DMS53 treated with DMSO at 0.1 percent for 48 hours (cell line): ENCODE data around the gene MBNL1.

Experiments
- DNase-seq: peaks from one replicate; lab custom pipeline; 2025; ENCODE audit not compliant: unreplicated experiment; lab: John Stamatoyannopoulos, UW

MBNL1 gene

GRCh38 chr3:152295344-152295743, 26.6 kb downstream of the MBNL1 start:
- no peak for DNase-seq

- DNase-seq, result no peak
Measured at GRCh38 chr3:152295806-152296205, 27.1 kb downstream of the MBNL1 start.

GRCh38 chr3:152296382-152296781, 27.7 kb downstream of the MBNL1 start:
- no peak for DNase-seq

GRCh38 chr3:152296971-152297370, 28.2 kb downstream of the MBNL1 start:
- DNase-seq, result no peak

GRCh38 chr3:152298393-152299248, 29.9 kb downstream of the MBNL1 start:
- DNase-seq, result peak; percentile 7

- no peak for DNase-seq
Measured at GRCh38 chr3:152299249-152299976, 30.7 kb downstream of the MBNL1 start.

- no peak for DNase-seq
Measured at GRCh38 chr3:152300029-152300731, 31.5 kb downstream of the MBNL1 start.

GRCh38 chr3:152301745-152302181, 33.0 kb downstream of the MBNL1 start:
- DNase-seq, result no peak

GRCh38 chr3:152302521-152303021, 33.8 kb downstream of the MBNL1 start:
- no peak for DNase-seq

GRCh38 chr3:152304160-152304559, 35.4 kb downstream of the MBNL1 start:
- DNase-seq, result no peak

GRCh38 chr3:152305075-152305474, 36.3 kb downstream of the MBNL1 start:
- no peak for DNase-seq

GRCh38 chr3:152307829-152308474, 39.2 kb downstream of the MBNL1 start:
- DNase-seq, result no peak

GRCh38 chr3:152308475-152308844, 39.7 kb downstream of the MBNL1 start:
- no peak for DNase-seq

- DNase-seq, result no peak
Measured at GRCh38 chr3:152309031-152309430, 40.3 kb downstream of the MBNL1 start.

- no peak for DNase-seq
Measured at GRCh38 chr3:152309535-152310307, 41.0 kb downstream of the MBNL1 start.

GRCh38 chr3:152313430-152313829, 44.7 kb downstream of the MBNL1 start:
- DNase-seq, result no peak

GRCh38 chr3:152313914-152314313, 45.2 kb downstream of the MBNL1 start:
- DNase-seq, result no peak

- DNase-seq, result no peak
Measured at GRCh38 chr3:152314677-152315353, 46.1 kb downstream of the MBNL1 start.

GRCh38 chr3:152315623-152316022, 46.9 kb downstream of the MBNL1 start:
- no peak for DNase-seq

GRCh38 chr3:152316318-152316717, 47.6 kb downstream of the MBNL1 start:
- no peak for DNase-seq
